Activated CD4-positive, CD25-positive, alpha-beta regulatory T cell treated with anti-CD3 and anti-CD28 coated beads, Interleukin-2, amount 50 U/mL, for 24 hours (primary cell): Measurements from ENCODE around the gene ZNF320.
"Not testable (repeated sequence)": the region's sequence is repeated elsewhere in the genome, so short reads cannot be mapped to it uniquely, and the experiment has no call there.

Source experiments
- ATAC-seq, 2 donors: fragments of 150-1000 bp; cut with Tn5 transposase; one replicate each; pipeline ENCODE4 v1.10.0; 2021; ENCODE audit warnings: mild to moderate bottlenecking in 1 of 2, moderate library complexity in 1 of 2

Gene ZNF320

DNA sequence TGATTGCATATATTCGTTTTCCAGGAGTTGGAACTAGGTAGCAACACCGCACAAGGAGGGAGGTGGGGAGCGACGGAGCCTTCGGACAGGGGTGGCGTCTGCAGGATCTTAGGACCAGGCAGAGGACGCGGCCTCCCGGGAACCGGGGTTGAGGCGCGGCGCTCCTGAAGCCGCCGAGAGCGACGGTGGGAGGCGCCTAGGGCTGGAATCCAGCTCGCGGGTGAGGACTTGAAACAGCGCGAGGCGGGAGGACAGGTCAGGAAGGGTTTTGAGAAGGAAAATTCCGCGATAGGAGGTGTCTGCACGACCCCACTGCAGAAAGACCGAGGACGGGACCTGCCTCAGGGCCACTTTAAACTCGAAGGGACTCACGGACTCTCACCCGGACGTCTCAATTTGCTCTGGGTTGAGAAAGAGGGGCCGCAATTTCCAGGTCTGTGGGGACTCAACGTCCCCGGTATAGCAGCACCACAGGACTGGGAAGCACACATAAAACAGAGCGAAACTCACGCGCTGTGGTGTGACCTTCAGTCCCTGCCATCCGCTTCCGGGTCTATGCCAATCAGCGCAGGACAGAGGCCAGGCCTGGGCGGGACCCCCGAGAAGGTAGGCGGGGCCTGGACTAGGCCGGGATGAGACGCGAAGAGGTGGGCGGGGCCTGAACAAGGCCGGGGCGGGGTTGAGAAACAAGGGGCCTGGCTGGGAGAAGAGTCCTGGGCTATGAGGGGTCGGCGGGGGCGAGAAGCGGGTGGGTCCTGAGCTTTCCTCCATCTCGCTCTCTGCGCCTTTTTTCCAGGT lies at the start of gene ZNF320:
ZNF320 (minus strand) TSS at position 498 of the 798 bp plus-strand sequence. CDS start 7,380 bp downstream, outside the sequence.
- ATAC-seq = peak; percentile 100

GRCh38 chr19:52946322-52947310 lies 49.2 kb upstream of the ZNF320 start:
- ATAC-seq = no peak

- ATAC-seq = no peak
These were observed 48.4 kb upstream of the ZNF320 start for GRCh38 chr19:52945652-52946321.

GRCh38 chr19:52944703-52945493 lies 47.5 kb upstream of the ZNF320 start:
- not testable (repeated sequence) for ATAC-seq

- ATAC-seq = no peak
These were observed 46.6 kb upstream of the ZNF320 start for GRCh38 chr19:52943884-52944643.

DNA sequence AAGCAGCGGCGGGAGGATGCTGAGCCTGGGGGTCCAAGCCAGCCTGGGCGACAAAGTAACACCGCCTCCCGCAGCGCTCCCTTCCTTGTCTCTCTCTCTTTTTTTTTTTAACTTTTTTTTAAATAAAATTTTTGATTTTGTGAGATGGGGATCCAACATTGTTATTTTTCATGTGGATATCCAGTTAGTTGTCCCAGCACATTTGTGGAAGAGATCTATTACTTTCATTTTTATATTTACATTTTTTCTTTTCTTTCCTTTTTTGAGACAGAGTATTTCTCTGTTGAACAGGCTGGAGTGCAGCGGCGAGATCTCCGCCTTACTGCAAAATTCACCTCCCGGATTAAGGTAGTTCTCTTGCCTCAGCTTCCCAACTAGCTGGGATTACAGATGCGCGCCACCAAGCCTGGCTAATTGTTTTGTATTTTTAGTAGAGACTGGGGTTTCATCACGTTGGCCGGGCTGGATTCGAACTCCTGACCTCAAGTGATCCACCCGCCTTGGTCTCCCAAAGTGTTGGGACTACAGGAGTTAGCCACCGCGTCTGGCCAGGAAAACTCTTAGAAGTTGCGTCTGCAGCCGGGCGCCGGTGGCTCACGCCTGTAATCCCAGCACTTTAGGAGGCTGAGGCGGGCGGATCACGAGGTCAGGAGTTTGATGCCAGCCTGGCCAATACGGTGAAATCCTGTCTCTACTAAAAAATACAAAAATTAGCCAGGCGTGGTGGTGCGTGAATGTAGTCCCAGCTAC lies 45.9 kb upstream of the ZNF320 start:
- ATAC-seq = no peak

GRCh38 chr19:52942386-52943133 lies 45.1 kb upstream of the ZNF320 start:
- peak; percentile 99 for ATAC-seq

- peak; percentile 17 to 28 for ATAC-seq
These were observed 44.5 kb upstream of the ZNF320 start for GRCh38 chr19:52941941-52942385.

DNA sequence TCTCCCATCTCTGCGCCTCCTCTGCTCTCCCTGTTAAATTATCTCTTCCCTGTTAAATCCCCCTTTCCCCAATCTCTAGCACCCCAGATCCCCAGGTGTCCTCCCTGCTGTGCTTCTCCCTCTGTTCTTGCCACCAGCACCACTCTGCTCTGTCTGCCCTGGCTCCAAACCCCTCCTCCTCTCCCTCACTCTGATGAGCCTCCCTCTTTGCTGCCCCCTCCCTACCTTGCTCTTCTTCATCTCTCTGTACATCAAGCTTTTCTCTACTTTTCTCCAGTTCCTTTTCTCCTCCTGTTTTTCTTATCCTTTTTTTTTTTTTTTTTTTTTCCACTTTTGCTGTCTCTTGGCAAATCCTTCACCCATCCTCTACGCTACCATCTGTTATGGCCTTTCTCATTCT lies 44.1 kb upstream of the ZNF320 start:
- ATAC-seq = not testable (repeated sequence)

GRCh38 chr19:52940905-52941304 lies 43.5 kb upstream of the ZNF320 start:
- not testable (repeated sequence) for ATAC-seq

DNA sequence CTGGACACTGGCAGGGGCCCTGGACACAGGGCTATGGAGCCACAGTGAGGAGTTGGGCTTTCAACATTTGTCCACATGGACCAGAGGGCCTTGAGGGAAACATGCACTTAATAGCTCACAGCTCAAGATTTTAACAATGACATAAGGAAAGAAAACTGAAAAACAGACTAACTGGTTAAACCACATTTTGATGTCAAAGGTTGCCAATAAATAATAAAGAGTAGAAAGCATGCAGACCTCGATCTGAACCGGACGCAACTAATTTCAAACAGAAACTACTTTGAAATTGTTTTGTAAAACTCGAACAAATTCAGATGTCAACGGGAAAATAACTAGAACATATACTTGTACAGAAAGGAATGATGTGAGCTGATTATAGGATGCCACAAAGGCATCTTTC lies 41.3 kb upstream of the ZNF320 start:
- no peak for ATAC-seq

- no peak for ATAC-seq
These were observed 39.5 kb upstream of the ZNF320 start for GRCh38 chr19:52936954-52937325.

DNA sequence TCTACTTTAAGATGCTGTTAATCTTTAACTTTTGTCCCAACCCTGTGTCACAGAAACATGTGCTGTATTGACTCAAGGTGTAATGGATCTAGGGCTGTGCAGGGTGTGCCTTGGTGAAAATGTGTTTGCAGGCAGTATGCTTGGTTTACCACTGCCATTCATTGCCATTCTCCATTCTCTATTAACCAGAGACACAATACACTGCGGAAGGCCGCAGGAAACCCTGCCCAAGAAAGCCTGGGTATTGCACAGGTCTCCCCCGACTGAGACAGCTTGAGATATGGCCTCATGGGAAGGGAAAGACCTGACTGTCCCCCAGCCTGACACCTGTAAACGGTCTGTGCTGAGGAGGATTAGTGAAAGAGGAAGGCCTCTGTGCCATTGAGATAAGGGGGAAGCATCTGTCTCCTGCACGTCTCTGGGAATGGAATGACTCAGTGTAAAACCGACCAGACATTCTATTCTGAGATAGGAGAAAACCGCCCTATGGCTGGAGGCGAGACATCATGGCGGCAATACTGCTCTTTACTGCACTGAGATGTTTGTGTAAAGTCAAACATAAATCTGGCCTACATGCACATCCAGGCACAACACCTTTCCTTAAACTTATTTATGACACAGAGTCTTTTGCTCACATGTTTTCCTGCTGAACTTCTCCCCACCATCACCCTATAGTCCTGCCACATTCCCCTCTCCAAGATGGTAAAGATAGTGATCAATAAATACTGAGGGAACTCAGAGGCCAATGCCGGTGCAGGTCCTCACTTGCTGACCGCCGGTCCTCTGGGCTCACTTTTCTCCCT lies 38.9 kb upstream of the ZNF320 start:
- no peak for ATAC-seq

DNA sequence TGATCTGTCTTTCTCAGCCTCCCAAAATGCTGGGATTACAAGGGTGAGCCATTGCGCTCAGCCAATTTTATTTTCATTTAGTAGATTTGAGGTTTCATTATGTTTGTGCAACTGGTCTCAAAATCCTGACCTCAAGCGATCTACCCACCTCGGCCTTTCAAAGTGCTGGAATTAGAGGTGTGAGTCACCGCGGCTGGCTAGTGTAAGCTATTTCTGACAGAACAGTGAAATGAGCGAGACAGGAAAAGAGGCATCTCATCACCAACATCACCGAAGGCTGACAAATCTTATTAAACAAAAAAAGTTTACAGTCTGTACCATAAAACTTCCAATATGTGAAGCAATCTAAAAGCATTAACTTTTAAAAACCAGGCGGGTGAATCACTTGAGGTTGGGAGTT lies 38.0 kb upstream of the ZNF320 start:
- no peak for ATAC-seq

- not testable (repeated sequence) for ATAC-seq
These were observed 27.2 kb upstream of the ZNF320 start for GRCh38 chr19:52924641-52925040.

DNA sequence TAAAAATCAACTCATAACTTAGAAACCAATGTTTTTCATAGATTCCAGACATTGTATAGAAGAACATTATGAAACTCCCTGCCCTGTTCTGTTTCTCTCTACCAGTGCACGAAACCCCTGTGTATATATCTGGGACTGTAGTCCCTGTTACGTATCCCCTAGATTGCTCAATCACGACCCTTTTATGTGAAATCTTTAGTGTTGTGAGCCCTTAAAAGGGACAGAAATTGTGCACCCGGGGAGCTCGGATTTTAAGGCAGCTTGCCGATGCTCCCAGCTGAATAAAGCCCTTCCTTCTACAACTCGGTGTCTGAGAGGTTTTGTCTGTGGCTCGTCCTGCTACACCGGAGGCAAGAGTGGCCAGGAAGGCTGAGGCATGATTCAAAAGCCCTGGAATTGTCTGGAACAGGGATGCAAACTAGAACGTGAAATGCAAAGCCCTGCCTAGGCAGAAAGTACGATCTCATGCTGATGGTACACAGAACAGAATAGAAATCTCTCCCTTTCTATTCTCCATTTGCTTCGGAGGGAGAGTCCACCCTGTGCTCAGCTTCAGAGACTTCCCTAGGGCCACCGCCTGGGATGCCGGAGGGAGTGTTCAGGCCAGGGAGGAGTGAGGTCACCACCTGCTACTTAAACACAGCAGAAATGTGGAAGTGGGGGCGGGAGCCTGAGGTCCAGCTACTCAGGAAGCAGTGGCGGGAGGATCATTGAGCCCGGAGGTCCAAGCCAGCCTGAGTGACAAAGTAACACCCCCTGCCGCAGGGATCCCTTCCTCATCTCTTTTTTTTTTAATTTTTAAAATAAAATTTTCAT lies 26.6 kb upstream of the ZNF320 start:
- ATAC-seq = no peak

DNA sequence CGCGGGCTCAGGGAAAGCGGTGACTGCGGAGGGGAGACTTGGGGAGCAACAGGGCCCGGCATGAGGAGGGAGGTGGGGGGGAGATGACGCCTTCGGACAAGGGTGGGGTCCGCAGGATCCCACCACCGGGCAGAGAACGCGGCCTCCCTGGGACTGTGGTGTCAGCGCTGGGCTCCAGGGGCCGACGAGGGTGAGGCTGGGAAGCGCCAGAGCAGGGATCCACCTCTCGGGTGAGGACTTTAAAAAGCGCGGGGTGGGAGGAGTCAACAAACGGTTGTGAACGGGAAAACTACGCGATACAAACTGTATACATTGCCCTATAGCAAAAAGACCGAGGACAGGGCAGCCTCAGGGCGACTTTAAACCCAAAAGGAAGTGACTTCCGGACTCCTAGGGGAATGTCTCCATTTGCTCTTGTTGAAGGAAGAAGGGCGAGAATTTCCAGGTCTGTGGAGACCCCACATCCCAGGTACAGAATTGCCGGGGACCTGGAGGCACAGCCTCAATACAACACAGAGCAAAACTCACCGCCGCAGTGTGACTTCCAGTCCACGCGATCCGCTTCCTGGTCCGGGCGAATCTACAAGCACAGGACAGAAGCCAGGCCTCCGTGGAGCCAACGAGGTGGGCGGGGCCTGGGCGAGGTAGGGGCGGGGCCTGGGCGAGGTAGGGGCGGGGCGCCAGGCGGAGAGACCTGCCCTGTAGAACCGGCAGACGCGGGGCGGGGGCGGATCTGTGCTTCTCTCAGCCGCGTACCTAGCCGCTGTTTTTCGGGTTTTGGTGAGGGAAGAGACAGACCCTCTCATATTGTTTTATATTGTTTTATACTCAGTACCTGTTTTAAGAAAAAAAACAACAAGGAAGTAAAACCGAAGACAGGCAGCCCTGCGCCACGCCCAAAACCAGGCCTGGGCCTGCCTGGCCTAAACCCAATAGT lies 25.7 kb upstream of the ZNF320 start, which contains the start of gene ZNF888:
ZNF888 (minus strand) TSS at position 588 of the 937 bp plus-strand sequence. CDS start 5,555 bp downstream, outside the sequence.
- ATAC-seq = peak; percentile 100
